Lower lobe of right lung (tissue), 2 donors: Measurements from ENCODE around the gene SOX6. TPM values are rescaled to one million over a fixed set of nuclear protein-coding genes. Genes with fewer than 3 reads are reported as not detected.

Experiments used
- ATAC-seq, 2 donors: fragments of 200-7000 bp; cut with Tn5 transposase; one replicate each; pipeline ENCODE4 v1.9.1; 2020 to 2022; ENCODE audit warnings: mild to moderate bottlenecking in 2 of 2, moderate library complexity in 2 of 2
- DNase-seq: peaks from one replicate; pipeline ENCODE4 v3.0.0-alpha.2; 2020
- H3K27ac ChIP-seq: fragments of 200-600 bp; one replicate; pipeline ENCODE4 v1.8.0; 2022
- H3K27me3 ChIP-seq: fragments of 200-600 bp; one replicate; pipeline ENCODE4 v1.8.0; 2022; ENCODE audit warnings: low read depth
- H3K36me3 ChIP-seq: fragments of 200-600 bp; one replicate; pipeline ENCODE4 v1.8.0; 2022; ENCODE audit warnings: mild to moderate bottlenecking
- H3K4me1 ChIP-seq: fragments of 200-600 bp; one replicate; pipeline ENCODE4 v1.8.0; 2022
- H3K4me3 ChIP-seq: fragments of 200-600 bp; one replicate; pipeline ENCODE4 v1.8.0; 2022; ENCODE audit warnings: mild to moderate bottlenecking
- H3K9me3 ChIP-seq: fragments of 200-600 bp; one replicate; pipeline ENCODE4 v1.8.0; 2022
- intact Hi-C: fragments of 100-400 bp; cut with DNase I; formaldehyde crosslinking; loops from one replicate; pipeline ENCODE4 v1.11.0; 2022
- long read RNA-seq: library from polyadenylated mRNA; unstranded; transcript quantifications from one replicate; pipeline ENCODE4 v2.0.0, GENCODE V29; 2021
- total RNA-seq: library from RNA; stranded (reverse); fragmentation: NEBNext Ultra II Directional; extraction: Animal tissue kit (Norgen Biotek cat#: 25700); gene quantifications from one replicate; pipeline ENCODE4 v1.2.1, GENCODE V29; 2021
- TF ChIP-seq, protein P1 (sequence below): fragments of 200-600 bp; IDR thresholded peaks from one replicate; pipeline ENCODE4 v1.8.0; 2022; ENCODE audit warnings: antibody characterized with exemption, mild to moderate bottlenecking
- donor health status: DM: no; HTN: yes; CAD: no; lungs with severe emphysema.

SOX6 gene
- total RNA-seq: 4.8 TPM
- long read RNA-seq, partial matches to known transcripts: 0 of 2 reads
- long read RNA-seq, other reads (novel, unspliced or antisense): 2 of 2 reads

DNA sequence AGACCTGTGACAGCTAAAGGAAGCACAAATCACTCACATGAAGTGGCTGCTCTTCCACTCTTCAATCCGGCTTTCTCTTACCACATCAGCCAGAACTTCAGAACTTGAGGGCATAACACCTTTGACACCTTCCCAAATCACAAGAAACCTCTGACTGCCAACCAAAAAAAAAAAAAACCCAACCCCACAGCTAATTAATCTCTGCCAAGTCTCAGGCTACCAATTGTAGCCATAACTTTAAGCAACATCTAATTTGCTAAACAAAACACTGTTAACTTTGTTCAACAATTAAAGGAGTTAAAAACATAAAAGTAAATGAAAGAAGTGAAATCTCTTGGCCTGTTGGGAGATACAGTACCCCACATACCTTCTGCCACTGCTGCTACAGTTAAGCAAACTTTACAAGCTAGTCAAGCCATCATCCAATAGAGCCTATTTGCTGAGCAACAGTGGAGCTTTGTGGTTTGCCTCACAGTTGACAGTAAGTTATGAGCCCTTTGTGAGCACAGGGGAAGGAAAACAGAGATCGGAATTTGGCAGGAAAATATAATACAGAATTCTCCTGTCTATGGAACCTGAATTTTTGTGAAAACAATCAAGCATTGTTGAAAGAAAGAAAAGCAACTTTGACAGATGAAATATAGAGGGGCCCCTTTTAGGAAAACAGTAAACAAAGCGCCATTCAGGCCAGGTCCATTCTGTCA lies at the start of gene SOX6:
Gene SOX6 (minus strand): TSS at position 490 of the 704 bp plus-strand sequence. CDS start 15,298 bp downstream, outside the sequence.
- H3K36me3 ChIP-seq: no peaks in the 10 kb centered on the region
- DNase-seq (no peak), ATAC-seq (no peak)
- TF ChIP-seq, protein P1, sequence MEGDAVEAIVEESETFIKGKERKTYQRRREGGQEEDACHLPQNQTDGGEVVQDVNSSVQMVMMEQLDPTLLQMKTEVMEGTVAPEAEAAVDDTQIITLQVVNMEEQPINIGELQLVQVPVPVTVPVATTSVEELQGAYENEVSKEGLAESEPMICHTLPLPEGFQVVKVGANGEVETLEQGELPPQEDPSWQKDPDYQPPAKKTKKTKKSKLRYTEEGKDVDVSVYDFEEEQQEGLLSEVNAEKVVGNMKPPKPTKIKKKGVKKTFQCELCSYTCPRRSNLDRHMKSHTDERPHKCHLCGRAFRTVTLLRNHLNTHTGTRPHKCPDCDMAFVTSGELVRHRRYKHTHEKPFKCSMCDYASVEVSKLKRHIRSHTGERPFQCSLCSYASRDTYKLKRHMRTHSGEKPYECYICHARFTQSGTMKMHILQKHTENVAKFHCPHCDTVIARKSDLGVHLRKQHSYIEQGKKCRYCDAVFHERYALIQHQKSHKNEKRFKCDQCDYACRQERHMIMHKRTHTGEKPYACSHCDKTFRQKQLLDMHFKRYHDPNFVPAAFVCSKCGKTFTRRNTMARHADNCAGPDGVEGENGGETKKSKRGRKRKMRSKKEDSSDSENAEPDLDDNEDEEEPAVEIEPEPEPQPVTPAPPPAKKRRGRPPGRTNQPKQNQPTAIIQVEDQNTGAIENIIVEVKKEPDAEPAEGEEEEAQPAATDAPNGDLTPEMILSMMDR: no peak
- intact Hi-C loops: no loop called here
- H3K4me1 ChIP-seq: no peaks in the 10 kb centered on the region
- no peaks in the 10 kb centered on the region for H3K9me3 ChIP-seq
- no peaks in the 10 kb centered on the region for H3K27me3 ChIP-seq
- no peak within 1 kb of the TSS for H3K4me3 ChIP-seq
- H3K27ac ChIP-seq: no peak within 1 kb of the TSS

DNA sequence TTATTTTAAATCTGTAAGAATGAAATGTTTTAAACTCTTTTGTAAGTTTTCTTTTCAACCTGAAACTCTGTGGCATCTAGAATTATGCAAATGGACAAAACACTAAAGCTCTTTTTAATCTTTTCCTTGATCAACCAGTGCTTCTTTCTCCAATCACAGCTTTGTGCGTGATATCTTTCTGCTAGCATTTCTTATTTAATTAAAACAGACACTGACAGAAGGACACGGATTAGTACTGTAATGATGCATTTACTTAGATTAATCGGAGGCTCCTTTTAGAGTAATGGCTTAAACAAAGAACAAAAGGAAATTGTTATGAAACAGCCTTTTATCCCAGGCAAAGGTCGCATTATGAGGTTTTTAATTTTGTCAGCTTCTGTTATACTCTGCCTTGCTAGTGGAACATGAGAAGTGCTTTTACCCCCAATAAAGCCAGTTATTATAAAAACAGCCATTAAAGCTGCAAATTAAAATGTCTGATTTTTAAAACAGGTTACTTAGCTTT lies 48.5 kb upstream of the SOX6 start:
- no peak for ATAC-seq
- Histone ChIP-seq H3K9me3 (no peaks in the 10 kb centered on the region), H3K4me1 (no peaks in the 10 kb centered on the region), H3K36me3 (no peaks in the 10 kb centered on the region), H3K27me3 (no peaks in the 10 kb centered on the region), H3K4me3 (no peak overlapping the region), H3K27ac (no peak overlapping the region)
- no peak for DNase-seq
- intact Hi-C loops: no loop called here
- TF ChIP-seq, protein P1: no peak

DNA sequence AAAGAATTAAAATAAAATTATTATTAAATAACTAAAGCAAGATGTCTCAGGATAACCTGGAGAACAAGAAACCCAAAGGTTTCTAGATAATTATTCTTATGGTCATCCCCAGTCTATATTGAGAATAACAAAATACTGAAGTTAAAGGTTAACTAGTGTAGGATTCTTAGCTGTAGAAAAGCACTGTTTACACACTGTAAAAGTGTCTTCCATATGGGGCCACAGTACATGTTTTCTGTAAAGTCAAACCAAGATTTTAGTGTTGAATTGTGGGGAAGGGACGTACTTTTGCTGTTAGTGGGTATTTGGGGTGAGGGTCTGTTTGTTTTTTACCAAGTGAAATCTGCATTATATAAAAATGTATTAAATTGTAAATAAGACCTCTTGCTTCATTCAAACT lies 47.5 kb upstream of the SOX6 start:
- intact Hi-C loops: no loop called here
- no peak for ATAC-seq
- no peaks in the 10 kb centered on the region for H3K27me3 ChIP-seq
- H3K9me3 ChIP-seq: no peaks in the 10 kb centered on the region
- H3K36me3 ChIP-seq: no peaks in the 10 kb centered on the region
- no peak overlapping the region for H3K27ac ChIP-seq
- H3K4me1 ChIP-seq: no peaks in the 10 kb centered on the region
- no peak overlapping the region for H3K4me3 ChIP-seq
- TF ChIP-seq, protein P1: no peak
- DNase-seq: no peak

DNA sequence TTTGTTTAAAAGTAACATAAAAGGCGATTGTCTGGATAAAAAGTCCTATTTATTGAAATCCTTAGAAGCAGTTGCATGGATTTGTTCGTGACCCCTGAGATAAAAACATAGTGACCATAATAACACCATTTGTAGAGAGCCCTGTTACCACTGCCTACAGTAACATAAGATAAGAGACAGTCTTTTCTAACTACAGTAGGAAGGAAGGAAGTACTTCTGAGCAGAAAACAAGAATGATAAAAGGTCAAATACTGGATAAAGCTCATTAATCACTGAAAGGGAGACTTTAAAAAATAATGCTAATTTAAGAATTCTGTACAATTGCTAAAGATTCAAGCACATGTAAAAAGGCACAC lies 47.1 kb upstream of the SOX6 start:
- no peaks in the 10 kb centered on the region for H3K36me3 ChIP-seq
- no peaks in the 10 kb centered on the region for H3K27me3 ChIP-seq
- no peak overlapping the region for H3K27ac ChIP-seq
- H3K9me3 ChIP-seq: no peaks in the 10 kb centered on the region
- DNase-seq (no peak), ATAC-seq (no peak)
- H3K4me3 ChIP-seq: no peak overlapping the region
- TF ChIP-seq, protein P1: no peak
- intact Hi-C loops: no loop called here
- H3K4me1 ChIP-seq: no peaks in the 10 kb centered on the region

DNA sequence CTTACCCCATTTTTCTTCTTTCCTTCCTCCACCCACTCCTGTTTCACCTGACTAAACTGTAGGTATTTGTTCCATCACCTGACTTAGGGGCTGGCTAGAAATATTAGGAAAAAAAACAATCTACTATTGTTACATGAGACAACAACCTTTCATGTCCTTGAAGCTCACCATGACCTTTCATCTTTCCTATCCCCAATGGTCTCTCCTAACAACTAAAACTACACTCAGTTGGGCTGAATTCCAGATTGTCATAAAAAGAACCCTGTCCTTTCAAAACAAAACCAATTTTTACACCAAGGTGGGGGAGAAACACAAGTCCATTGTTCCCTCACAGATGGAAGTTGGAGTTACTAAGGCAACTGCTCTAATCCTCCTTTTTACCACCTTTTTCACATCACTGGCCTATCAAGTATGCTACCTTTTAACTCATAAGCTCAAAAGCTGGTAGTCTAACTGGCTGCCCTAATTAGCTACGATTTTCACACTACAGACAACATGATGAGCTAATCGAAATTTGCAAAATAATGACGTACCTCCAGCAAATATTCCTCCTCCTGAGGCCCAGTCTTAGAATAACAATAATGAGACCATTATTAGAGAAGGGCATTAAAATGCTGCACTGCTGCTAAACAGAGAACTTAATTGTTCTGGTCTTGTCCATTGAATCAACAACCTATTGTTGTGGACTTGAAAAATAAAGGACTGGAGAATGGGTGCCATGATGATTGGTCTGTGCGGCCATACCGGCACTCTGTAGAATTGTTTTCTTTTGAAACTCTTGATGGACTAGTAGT lies 46.5 kb upstream of the SOX6 start:
- no peaks in the 10 kb centered on the region for H3K9me3 ChIP-seq
- DNase-seq: no peak
- ATAC-seq: no peak
- H3K27me3 ChIP-seq: no peaks in the 10 kb centered on the region
- no peaks in the 10 kb centered on the region for H3K36me3 ChIP-seq
- intact Hi-C loops: no loop called here
- TF ChIP-seq, protein P1: no peak
- H3K4me3 ChIP-seq: no peak overlapping the region
- no peaks in the 10 kb centered on the region for H3K4me1 ChIP-seq
- H3K27ac ChIP-seq: no peak overlapping the region
